Lung (tissue), 12 donors: ENCODE measurements around the gene AJM1. TPM values are rescaled to one million over a fixed set of nuclear protein-coding genes. Genes with fewer than 3 reads are reported as not detected.
A peak's percentile ranks its signal among the peaks of the same experiment; 100 is the strongest.
"Not testable (repeated sequence)": the region's sequence is repeated elsewhere in the genome, so short reads cannot be mapped to it uniquely, and the experiment has no call there.

Experiments
- ATAC-seq: fragments of 200-7000 bp; cut with Tn5 transposase; one replicate; pipeline ENCODE4 v1.9.1; 2020; ENCODE audit warnings: moderate number of reproducible peaks; ENCODE audit not compliant: insufficient read depth, low FRiP score
- DNase-seq, 3 donors: peaks; one replicate each; pipeline ENCODE4 v3.0.0-alpha.2; 2013 to 2017
- H3K27ac ChIP-seq, 2 donors: one replicate each; pipeline ENCODE4 v1.5.1; 2013; ENCODE audit warnings: mild to moderate bottlenecking in 2 of 2, moderate library complexity in 2 of 2, control low read depth in 1 of 2, inconsistent platforms in 1 of 2, low read depth in 1 of 2, low read length in 1 of 2
- H3K27me3 ChIP-seq, 3 donors: one replicate each; pipeline ENCODE4 v1.5.1; 2013; ENCODE audit warnings: low read length in 2 of 3; ENCODE audit not compliant: control insufficient read depth in 3 of 3, insufficient read depth in 3 of 3
- H3K36me3 ChIP-seq, 4 donors: one replicate each; pipeline ENCODE4 v1.5.1; 2013; ENCODE audit warnings: low read length in 4 of 4, mild to moderate bottlenecking in 1 of 4, moderate library complexity in 1 of 4; ENCODE audit not compliant: control insufficient read depth in 4 of 4, insufficient read depth in 4 of 4
- H3K4me1 ChIP-seq, 5 donors: one replicate each; pipeline ENCODE4 v1.5.1; 2013; ENCODE audit warnings: low read length in 5 of 5, mild to moderate bottlenecking in 2 of 5, moderate library complexity in 1 of 5; ENCODE audit not compliant: control insufficient read depth in 5 of 5, insufficient read depth in 5 of 5
- H3K4me3 ChIP-seq: one replicate; pipeline ENCODE4 v1.5.1; 2013; ENCODE audit warnings: mild to moderate bottlenecking, control low read depth, moderate library complexity
- H3K9ac ChIP-seq, 2 donors: one replicate each; pipeline ENCODE4 v1.5.1; 2013; ENCODE audit warnings: low read length in 2 of 2, control low read depth in 1 of 2; ENCODE audit not compliant: insufficient read depth in 1 of 2
- H3K9me3 ChIP-seq, 4 donors: one replicate each; pipeline ENCODE4 v1.5.1; 2013; ENCODE audit warnings: low read length in 3 of 4, mild to moderate bottlenecking in 1 of 4, moderate library complexity in 1 of 4; ENCODE audit not compliant: control insufficient read depth in 4 of 4, insufficient read depth in 3 of 4
- WGBS, 2 donors: extraction: QIAGEN DNeasy Blood & Tissue Kit; methylation state at CpG; one replicate each; pipeline ENCODE4 v1.1.7; 2013; 5-methylcytosine and 5-hydroxymethylcytosine counted together
- polyA plus RNA-seq, 2 donors: library from polyadenylated mRNA; stranded (reverse); fragments of 200-250 nt; gene quantifications; one replicate each; pipeline ENCODE4 v1.2.1, GENCODE V29; 2013
- total RNA-seq, 2 donors: library from RNA; depleted of rRNA in 1 of 2; stranded (reverse); fragments of >200 nt in 1 of 2; gene quantifications; one replicate each; pipeline ENCODE4 v1.2.1, GENCODE V29; 2014 to 2021
- TF ChIP-seq, protein P1 (sequence below): IDR thresholded peaks from 2 replicates; pipeline ENCODE4 v1.5.1; 2012; ENCODE audit warnings: mild to moderate bottlenecking; ENCODE audit errors: control extremely low read depth, extremely low read depth
- donor health status: control.
- donor health status: control.
- donor health status: Bipolar disorder and iron deficiency.
- donor health status: healthy.
- donor health status: DM: yes; HTN: yes; CAD: no.

Gene AJM1
- total and polyA plus RNA-seq, 4 donors: 1.1 to 4.3 (median 1.5) TPM

DNA sequence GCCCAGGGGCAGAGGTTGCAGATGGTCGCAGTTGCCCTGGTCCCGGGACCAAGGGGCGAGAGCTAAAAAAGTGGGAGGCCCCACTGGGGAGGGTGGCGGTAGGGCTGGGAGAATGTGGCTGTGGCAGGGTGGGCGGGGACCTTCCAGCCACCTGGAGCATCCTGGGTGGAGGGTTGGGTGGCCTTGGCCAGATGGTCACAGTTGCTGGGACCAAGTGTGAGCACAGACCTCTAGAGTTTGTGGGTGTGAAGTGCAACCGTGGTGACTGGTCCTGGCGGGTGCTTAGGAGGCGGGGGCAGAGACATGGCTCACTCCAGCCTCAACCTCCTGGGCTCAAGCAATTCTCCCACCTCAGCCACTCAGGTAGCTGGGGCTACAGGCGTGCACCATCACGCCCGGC, 38.4 kb downstream of the AJM1 start:
- Histone ChIP-seq H3K9ac (no peak overlapping the region), H3K27me3 (no peaks in the 10 kb centered on the region), H3K9me3 (no peaks in the 10 kb centered on the region), H3K4me3 (no peak overlapping the region), H3K36me3 (no peaks in the 10 kb centered on the region), H3K27ac (no peak overlapping the region), H3K4me1 (peaks cover 0 to 14% (median 0%) of the 10 kb centered on the region in 5 donors)
- 85 to 86% methylated on average over 10 to 11 of the region's 11 CpGs for WGBS, 2 donors
- no peak for ATAC-seq
- TF ChIP-seq, protein P1, sequence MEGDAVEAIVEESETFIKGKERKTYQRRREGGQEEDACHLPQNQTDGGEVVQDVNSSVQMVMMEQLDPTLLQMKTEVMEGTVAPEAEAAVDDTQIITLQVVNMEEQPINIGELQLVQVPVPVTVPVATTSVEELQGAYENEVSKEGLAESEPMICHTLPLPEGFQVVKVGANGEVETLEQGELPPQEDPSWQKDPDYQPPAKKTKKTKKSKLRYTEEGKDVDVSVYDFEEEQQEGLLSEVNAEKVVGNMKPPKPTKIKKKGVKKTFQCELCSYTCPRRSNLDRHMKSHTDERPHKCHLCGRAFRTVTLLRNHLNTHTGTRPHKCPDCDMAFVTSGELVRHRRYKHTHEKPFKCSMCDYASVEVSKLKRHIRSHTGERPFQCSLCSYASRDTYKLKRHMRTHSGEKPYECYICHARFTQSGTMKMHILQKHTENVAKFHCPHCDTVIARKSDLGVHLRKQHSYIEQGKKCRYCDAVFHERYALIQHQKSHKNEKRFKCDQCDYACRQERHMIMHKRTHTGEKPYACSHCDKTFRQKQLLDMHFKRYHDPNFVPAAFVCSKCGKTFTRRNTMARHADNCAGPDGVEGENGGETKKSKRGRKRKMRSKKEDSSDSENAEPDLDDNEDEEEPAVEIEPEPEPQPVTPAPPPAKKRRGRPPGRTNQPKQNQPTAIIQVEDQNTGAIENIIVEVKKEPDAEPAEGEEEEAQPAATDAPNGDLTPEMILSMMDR: no peak
- DNase-seq: no peak

DNA sequence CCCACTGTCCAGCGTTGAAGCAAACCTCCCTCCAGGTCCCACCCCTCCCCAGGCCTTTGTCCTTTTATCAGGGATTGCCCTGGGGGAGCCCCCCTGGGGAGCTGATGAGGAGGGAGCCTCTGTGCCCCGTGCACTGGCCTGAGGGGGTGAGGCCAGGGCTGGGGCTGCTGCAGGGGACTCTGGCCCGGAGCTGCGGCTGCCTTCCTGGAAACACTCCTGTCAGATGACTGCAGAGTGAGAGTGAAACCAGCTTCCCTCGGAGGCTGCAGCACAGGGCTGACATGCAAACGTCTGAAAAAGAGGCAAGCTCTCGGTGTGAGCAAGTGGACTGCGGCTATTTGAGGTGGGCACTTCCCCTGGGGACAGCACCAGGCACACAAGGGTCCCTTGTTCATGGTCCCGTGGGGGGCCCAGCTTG, 39.4 kb downstream of the AJM1 start:
- WGBS, 2 donors: 12 to 13% methylated on average over 9 of the region's 9 CpGs
- DNase-seq (peak in 1 of 3 donors; percentile 25), ATAC-seq (no peak)
- Histone ChIP-seq H3K4me3 (no peak overlapping the region), H3K4me1 (peaks cover 0 to 14% (median 0%) of the 10 kb centered on the region in 5 donors), H3K9me3 (no peaks in the 10 kb centered on the region), H3K36me3 (no peaks in the 10 kb centered on the region), H3K27me3 (no peaks in the 10 kb centered on the region), H3K27ac (peak overlapping the region in 1 of 2 donors; percentile 57), H3K9ac (no peak overlapping the region)
- TF ChIP-seq, protein P1: no peak

GRCh38 chr9:136882109-136882946, 40.0 kb downstream of the AJM1 start:
- DNase-seq (no peak), ATAC-seq (no peak)
- Histone ChIP-seq H3K4me1 (peaks cover 0 to 14% (median 0%) of the 10 kb centered on the region in 5 donors), H3K9me3 (no peaks in the 10 kb centered on the region), H3K27ac (peak overlapping the region in 1 of 2 donors; percentile 57), H3K9ac (no peak overlapping the region), H3K4me3 (no peak overlapping the region), H3K27me3 (no peaks in the 10 kb centered on the region), H3K36me3 (no peaks in the 10 kb centered on the region)
- TF ChIP-seq, protein P1: no peak
- WGBS, 2 donors: 40 to 48% methylated on average over 19 of the region's 19 CpGs

GRCh38 chr9:136882947-136883283, 40.6 kb downstream of the AJM1 start:
- Histone ChIP-seq H3K27ac (peak overlapping the region in 1 of 2 donors; percentile 19), H3K4me1 (peaks cover 0 to 15% (median 0%) of the 10 kb centered on the region in 5 donors)
- not testable (repeated sequence) for DNase-seq, H3K9me3 ChIP-seq, H3K27me3 ChIP-seq, ATAC-seq, H3K4me3 ChIP-seq, H3K9ac ChIP-seq, H3K36me3 ChIP-seq
- WGBS, 2 donors: 76 to 81% methylated on average over 9 of the region's 9 CpGs

- WGBS, 2 donors: 70 to 89% methylated on average over 10 of the region's 10 CpGs
These were observed 41.4 kb downstream of the AJM1 start for GRCh38 chr9:136883670-136884069.

More at GRCh38 chr9:136883670-136884069, 41.4 kb downstream of the AJM1 start:
- H3K36me3 ChIP-seq, H3K4me3 ChIP-seq, DNase-seq, H3K27ac ChIP-seq, H3K9ac ChIP-seq, H3K27me3 ChIP-seq, H3K9me3 ChIP-seq, ATAC-seq: not testable (repeated sequence)
- H3K4me1 ChIP-seq: peaks cover 0 to 15% (median 0%) of the 10 kb centered on the region in 5 donors
